ENCODE data around the gene PRSS37. TPM values are rescaled to one million over a fixed set of nuclear protein-coding genes. Genes with fewer than 3 reads are reported as not detected.

PRSS37 gene
- total and polyA plus RNA-seq, 2 of the 8 experiments (the other 6 are each of a cell fraction or from before 2014, with no cell fraction given) = not detected

GRCh38 chr7:141840708-141841107 is 577 bp downstream of the PRSS37 start (continued):
- no peak for TF ChIP-seq ASH2L (IDR thresholded peaks at IDR 0.05; ENCODE audit: low read length)
- no peak for TF ChIP-seq POLR2AphosphoS5 (IDR thresholded peaks at IDR 0.05; ENCODE audit: low read depth, low read length)
- no peak for TF ChIP-seq CBX5 (IDR thresholded peaks at IDR 0.05; ENCODE audit: low read depth, low read length)
